HG03175 (cell line): ENCODE results near the gene ACAP3.

ENCODE experiments used
- ATAC-seq: cut with Tn5 transposase; IDR thresholded peaks from one replicate; pipeline ENCODE4 v1.9.1; 2021; ENCODE audit warnings: mild to moderate bottlenecking, moderate library complexity; ENCODE audit not compliant: unreplicated experiment

The ACAP3 gene

GRCh38 chr1:1304331-1305299 is 3.1 kb downstream of the ACAP3 start:
- ATAC-seq: no peak

- ATAC-seq: no peak
Observed at GRCh38 chr1:1303736-1304135, 4.0 kb downstream of the ACAP3 start.

- no peak for ATAC-seq
Observed at GRCh38 chr1:1302951-1303509, 4.7 kb downstream of the ACAP3 start.

GRCh38 chr1:1302006-1302430 is 5.7 kb downstream of the ACAP3 start:
- no peak for ATAC-seq

- ATAC-seq: no peak
Observed at GRCh38 chr1:1300352-1300739, 7.4 kb downstream of the ACAP3 start.

- no peak for ATAC-seq
Observed at GRCh38 chr1:1299686-1300351, 7.9 kb downstream of the ACAP3 start.

GRCh38 chr1:1298861-1299685 is 8.7 kb downstream of the ACAP3 start:
- ATAC-seq: no peak

- no peak for ATAC-seq
Observed at GRCh38 chr1:1297802-1298424, 9.8 kb downstream of the ACAP3 start.

GRCh38 chr1:1296070-1297061 is 11.4 kb downstream of the ACAP3 start:
- ATAC-seq: no peak

- ATAC-seq: no peak
Observed at GRCh38 chr1:1295154-1295923, 12.4 kb downstream of the ACAP3 start.

- no peak for ATAC-seq
Observed at GRCh38 chr1:1294250-1294890, 13.4 kb downstream of the ACAP3 start.

- no peak for ATAC-seq
Observed at GRCh38 chr1:1293263-1294249, 14.2 kb downstream of the ACAP3 start.

- ATAC-seq: no peak
Observed at GRCh38 chr1:1292851-1293250, 14.9 kb downstream of the ACAP3 start.

GRCh38 chr1:1292442-1292779 is 15.3 kb downstream of the ACAP3 start:
- no peak for ATAC-seq

GRCh38 chr1:1291548-1292441 is 15.9 kb downstream of the ACAP3 start:
- no peak for ATAC-seq

- no peak for ATAC-seq
Observed at GRCh38 chr1:1291023-1291528, 16.7 kb downstream of the ACAP3 start.
